22Rv1 (cell line): ENCODE data around the gene ZBTB7C.

ENCODE experiments used
- CTCF ChIP-seq: fragments of 450-650 bp; IDR thresholded peaks from 2 replicates; pipeline ENCODE4 v1.5.1; 2017; ENCODE audit warnings: mild to moderate bottlenecking
- ZFX ChIP-seq: fragments of 450-650 bp; IDR thresholded peaks from 2 replicates; pipeline ENCODE4 v1.6.1; 2017; ENCODE audit warnings: antibody characterized with exemption, borderline replicate concordance

GRCh38 chr18:48002933-48003365 lies 406.2 kb downstream of the ZBTB7C start:
- no peak for TF ChIP-seq CTCF
- no peak for TF ChIP-seq ZFX
